ENCODE data around the gene THBS4.

- TF ChIP-seq ZNF274 (IDR thresholded peaks at IDR 0.05; ENCODE audit: low read depth, low read length), result no peak
- TF ChIP-seq SUZ12 (IDR thresholded peaks at IDR 0.05; ENCODE audit: extremely low read depth, insufficient read depth, insufficient read length), result no peak
These were observed 47.6 kb downstream of the THBS4 start for GRCh38 chr5:80082731-80083100.

Measured in NT2/D1 (cell line).